NCI-H1105 treated with DMSO at 0.1 percent for 48 hours (cell line): ENCODE results near the gene SLCO4A1.

Experiments used
- DNase-seq: peaks from one replicate; lab custom pipeline; 2025; lab: John Stamatoyannopoulos, UW

The SLCO4A1 gene

DNA sequence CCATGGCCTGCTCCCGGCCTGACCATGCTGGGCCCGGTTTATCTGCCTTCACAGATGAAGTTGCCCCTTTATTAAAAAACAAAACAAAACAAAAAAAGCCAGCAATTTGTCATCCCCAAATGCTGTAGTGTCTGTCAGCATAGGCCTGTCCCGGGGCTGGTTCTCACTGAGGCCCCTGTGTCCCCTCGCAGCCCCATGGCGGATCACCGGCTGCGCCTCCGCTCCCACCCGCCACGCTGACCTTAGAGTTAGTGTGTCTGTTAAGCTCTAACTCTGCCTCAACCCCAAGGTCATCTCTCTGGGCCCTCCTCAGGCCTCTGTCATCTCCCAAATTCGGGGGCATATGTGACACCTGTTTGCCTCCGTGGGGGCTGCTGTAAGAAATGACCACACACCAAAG lies 11.1 kb downstream of the SLCO4A1 start:
- DNase-seq: no peak

DNA sequence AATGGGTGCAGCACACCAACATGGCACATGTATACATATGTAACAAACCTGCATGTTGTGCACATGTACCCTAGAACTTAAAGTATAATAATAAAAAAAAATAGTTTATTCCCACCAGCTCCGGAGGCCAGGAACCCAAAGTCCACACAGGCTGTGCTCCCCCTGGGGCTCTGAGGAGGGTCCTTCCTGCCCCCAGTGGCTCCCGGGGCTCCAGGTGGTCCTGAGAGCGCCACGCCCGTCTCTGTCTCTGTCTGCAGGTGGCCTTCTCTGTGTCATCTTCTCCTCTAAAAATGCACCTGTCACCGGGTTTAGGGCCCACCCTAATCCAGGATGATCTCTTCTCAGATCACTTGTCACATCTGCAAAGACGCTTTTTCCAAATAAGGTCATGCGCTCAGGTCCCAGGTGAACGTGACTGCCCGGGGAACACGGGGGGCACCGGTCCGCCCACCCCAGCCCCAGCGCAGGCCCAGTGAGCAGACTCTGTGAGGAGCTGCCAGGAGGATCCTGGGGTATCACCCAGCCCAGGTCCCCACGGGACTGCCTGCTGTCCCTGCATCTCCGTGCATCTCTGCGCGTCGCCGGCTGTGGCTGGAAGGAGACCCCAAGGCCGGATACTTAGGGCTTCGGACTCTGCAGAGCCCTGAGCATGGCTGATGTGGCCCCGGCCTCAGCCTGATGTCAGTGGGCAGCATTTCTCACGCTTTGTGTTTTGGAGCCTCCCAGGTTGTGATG lies 11.8 kb downstream of the SLCO4A1 start:
- DNase-seq: no peak

GRCh38 chr20:62655282-62656196 lies 13.2 kb downstream of the SLCO4A1 start:
- no peak for DNase-seq

DNA sequence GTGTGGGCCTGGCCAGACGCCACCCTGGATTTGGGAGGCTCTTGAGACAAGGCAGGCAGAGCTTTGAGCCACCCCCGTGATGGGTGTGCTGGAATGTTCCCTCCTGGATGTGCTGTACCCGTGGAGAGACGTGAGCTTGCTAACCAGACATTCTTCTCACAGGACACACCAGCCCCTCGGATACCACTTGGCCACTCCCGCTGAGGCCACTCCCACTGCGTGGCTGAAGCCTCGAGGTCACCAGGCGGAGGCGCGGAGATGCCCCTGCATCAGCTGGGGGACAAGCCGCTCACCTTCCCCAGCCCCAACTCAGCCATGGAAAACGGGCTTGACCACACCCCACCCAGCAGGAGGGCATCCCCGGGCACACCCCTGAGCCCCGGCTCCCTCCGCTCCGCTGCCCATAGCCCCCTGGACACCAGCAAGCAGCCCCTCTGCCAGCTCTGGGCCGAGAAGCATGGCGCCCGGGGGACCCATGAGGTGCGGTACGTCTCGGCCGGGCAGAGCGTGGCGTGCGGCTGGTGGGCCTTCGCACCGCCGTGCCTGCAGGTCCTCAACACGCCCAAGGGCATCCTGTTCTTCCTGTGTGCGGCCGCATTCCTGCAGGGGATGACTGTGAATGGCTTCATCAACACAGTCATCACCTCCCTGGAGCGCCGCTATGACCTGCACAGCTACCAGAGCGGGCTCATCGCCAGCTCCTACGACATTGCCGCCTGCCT lies 14.1 kb downstream of the SLCO4A1 start:
- DNase-seq: no peak

- DNase-seq: no peak
Measured at GRCh38 chr20:62656919-62657588, 14.8 kb downstream of the SLCO4A1 start.

DNA sequence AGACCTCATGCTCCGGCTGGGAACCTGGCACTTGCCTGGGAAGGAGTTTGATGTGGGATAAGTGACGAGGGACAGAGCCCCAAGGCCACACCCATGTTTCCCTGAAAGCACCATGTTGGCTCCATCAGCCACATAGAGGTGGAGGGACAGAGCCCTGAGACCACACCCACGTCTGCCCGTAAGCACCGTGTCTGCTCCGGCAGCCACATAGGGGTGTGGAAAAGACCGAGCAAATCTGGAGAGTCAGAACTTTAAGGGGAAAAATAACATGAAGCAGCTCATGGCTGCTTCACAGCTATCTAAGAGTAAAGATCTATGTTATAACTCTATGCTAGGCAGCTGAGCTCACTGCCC lies 15.3 kb downstream of the SLCO4A1 start:
- no peak for DNase-seq

GRCh38 chr20:62657956-62658355 lies 15.7 kb downstream of the SLCO4A1 start:
- DNase-seq: no peak

GRCh38 chr20:62658593-62659178 lies 16.4 kb downstream of the SLCO4A1 start:
- no peak for DNase-seq

- no peak for DNase-seq
Measured at GRCh38 chr20:62659488-62660239, 17.4 kb downstream of the SLCO4A1 start.

DNA sequence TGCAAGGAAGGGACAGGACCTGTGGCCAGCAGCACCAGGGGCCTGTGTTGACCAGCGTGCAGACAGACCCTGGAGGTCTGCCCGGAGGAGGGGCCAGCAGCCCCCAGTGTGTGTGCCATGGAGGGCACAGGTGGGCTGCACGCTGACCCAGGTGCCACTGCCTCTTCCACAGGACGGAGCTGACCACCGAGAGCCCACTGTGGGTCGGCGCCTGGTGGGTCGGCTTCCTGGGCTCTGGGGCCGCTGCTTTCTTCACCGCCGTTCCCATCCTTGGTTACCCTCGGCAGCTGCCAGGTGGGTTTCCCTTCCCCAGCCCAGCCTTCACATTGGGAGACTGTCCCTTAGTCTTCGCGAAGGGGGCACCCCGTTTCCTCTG lies 17.9 kb downstream of the SLCO4A1 start:
- DNase-seq: no peak

- DNase-seq: no peak
Measured at GRCh38 chr20:62660768-62661167, 18.5 kb downstream of the SLCO4A1 start.

DNA sequence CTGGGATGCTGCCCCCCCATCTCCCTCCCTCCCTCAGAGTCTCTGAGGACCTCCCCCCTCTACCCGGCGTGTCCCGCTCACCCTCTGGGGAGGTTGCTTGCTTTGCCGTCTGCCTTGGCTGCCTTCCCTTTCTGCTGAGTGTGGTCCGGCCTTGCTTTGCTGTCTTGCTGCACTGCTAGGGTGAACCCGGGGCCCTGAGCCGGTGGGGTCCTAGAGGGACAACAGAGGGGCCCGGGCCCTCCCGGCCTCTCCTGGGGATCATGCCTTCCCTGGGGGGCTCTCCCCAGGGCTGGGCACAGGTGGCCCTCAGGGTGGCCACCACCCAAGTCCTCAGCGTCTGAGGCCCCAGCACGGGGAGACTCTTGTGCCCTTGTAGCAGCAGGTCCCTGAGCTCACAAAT lies 19.3 kb downstream of the SLCO4A1 start:
- DNase-seq: no peak

DNA sequence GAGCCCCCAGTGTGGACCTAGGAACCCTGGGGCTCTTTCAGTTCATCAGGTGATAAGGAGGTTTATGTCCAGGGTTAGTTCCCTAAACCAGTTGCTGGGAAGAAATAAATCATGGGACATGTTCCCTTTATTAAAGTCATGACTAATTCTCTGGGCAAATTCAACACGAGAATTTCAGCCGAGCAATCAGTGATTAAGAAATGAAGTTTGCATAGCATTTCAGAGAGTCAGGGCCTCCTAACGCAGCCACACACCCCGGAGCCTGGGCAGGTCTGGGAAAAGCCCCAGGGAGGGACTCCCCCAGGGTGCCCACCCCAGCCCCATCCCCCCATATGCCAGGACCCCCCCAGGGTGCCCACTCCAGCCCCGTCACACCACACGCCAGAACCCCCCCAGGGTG lies 20.1 kb downstream of the SLCO4A1 start:
- DNase-seq: no peak

DNA sequence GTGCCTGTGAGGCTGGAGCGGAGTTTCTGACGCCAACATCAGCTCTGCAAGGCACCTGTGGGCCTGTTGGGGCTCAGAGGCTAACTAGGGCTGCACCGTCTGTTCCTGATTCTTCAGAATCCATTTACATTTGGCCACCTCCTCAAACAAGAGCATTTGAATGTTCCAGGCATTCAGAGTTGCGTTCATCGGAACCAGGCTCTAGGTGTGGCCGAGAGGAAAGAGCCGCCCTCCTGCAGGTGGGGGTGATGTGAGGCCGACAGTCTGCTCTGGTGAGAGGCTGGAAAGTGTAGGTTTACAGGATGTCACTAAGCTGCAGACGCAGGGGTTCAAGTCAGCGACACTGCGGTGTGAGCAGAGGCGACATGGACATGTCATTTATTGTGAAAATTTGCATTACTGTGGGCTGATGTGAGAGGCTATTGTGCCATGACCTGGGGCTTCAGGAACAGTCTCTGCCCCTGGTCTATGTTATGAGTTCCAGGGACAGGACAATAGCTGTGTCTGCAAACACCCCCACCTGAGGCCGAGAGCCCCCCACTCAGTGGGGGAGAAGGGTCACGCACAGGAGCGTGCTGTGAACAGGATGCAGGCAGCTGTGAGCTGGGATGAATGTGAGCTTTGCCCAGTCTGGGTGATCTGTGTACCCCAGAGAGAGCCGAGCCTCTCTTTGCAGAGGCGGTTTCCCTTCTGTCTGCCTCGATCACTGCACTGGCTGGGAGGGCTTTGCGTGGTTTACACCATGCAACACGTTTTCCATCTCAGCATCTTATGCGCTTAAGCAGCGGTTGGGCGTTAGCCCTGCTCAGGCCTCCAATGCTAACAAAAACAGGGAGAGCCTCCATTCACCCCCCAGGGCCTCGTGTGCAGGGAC lies 21.1 kb downstream of the SLCO4A1 start:
- no peak for DNase-seq

DNA sequence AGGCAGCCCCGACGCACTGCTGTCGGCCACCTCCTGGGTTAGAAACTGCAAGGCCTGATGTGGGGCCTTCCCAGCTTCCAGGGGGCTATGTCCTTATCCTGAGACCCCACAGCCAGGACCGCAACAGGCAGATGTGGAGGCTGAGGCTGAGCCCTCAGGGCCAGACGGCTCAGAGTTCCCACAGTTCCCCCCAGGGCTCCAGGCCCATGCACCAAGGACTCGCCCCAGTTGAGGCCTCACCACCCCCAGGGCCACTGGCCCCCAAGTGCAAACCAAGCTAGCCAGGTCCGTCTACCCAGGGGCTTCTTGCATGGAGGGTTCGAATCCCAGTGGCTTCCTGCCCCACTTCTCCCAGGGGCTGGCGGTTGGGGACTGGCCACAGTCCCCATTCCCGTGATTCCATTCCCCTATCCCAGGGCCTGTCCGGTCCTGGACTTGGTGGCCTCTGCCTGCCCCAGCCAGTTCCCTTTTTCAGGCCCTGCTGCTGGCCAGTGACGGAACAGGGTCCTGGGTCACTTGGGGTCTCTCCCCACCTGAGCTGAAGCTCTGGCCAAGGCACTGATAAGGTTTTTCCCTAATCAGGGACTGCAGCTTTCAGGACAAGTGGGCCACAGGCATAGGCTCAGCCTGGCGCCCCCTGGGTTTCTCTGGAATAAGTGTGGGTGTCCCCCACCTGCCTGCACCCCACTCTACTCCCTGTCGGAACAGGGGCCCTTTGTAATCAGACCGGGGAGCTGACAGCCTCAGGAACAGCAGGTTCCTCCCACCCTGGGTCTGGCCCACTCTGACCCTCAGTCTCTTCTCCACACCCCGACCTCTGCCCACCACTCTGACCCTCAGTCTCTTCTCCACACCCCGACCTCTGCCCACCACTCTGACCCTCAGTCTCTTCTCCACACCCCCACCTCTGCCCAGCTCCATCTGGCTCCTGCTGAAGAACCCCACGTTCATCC lies 22.0 kb downstream of the SLCO4A1 start:
- no peak for DNase-seq

- DNase-seq: no peak
Measured at GRCh38 chr20:62665153-62665754, 23.0 kb downstream of the SLCO4A1 start.

DNA sequence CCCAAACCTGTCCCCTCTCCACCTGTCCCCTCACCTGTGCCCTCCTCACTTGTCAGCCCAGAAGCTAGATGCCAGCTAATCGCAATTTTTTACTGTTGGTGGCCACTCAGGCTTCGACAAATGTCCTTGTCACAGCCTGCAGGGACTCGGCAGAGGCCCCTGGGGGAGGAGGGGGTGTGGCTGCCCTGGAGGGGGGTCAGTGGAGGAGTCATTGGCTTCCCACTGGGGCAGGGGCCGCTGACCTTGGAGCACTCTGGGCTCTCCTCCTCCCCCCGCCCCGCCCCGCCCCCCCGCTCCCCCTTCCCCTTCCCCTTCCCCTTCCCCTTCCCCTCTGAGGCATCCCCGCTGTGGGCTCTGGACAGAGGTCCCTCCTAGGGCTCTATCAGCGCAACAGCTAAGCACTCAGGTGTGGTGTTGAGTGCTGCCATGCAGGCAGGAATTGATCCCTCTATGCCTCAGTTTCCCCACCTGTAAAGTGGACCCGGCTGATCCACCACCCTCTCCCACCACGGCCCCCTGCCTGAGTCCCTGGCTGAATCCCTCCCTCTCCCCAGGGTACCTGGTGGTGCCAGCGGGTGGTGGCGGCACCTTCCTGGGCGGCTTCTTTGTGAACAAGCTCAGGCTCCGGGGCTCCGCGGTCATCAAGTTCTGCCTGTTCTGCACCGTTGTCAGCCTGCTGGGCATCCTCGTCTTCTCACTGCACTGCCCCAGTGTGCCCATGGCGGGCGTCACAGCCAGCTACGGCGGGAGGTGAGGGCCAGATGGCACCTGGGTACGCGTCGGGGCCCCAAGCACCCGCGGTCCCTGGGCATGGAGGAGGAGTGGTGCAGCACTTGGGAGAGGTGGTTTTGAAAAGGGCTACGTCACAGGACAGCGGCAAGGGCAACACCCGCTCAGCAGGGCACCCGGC lies 23.8 kb downstream of the SLCO4A1 start:
- DNase-seq: no peak
